ENCODE measurements around the gene SYTL3. TPM values are rescaled to one million over a fixed set of nuclear protein-coding genes. Genes with fewer than 3 reads are reported as not detected.
"Not testable (repeated sequence)": the region's sequence is repeated elsewhere in the genome, so short reads cannot be mapped to it uniquely, and the experiment has no call there.

SYTL3 gene
- total and polyA plus RNA-seq, 10 donors, result 5.9 to 48.3 (median 17.9) TPM

GRCh38 chr6:158697811-158698210, 48.0 kb downstream of the SYTL3 start:
- H3K9me3 ChIP-seq, result no peaks in the 10 kb centered on the region
- no peak overlapping the region for H3K4me3 ChIP-seq
- peak; percentile 30 for DNase-seq
- intact Hi-C loops (cut with DNase I; ENCODE audit: low total_unique reads), result no loop called here
- H3K4me1 ChIP-seq, result no peaks in the 10 kb centered on the region
- H3K36me3 ChIP-seq, result peaks cover 0 to 19% (median 0%) of the 10 kb centered on the region in 6 donors
- H3K27ac ChIP-seq, result no peak overlapping the region
- H3K27me3 ChIP-seq (replicated peaks in 1 of 7), result no peaks in the 10 kb centered on the region
- WGBS, 5 donors, result 88 to 100% (median 93%) methylated on average over 2 of the region's 2 CpGs
- TF ChIP-seq POLR2A (IDR thresholded peaks at IDR 0.05) (no peak), POLR2AphosphoS5 (IDR thresholded peaks at IDR 0.05) (no peak), CTCF (IDR thresholded peaks at IDR 0.05 in 8 of 11, conservative IDR thresholded peaks at IDR 0.05 in 3 of 11) (no peak)

- Histone ChIP-seq H3K4me1 (peaks cover 0 to 8% (median 5%) of the 10 kb centered on the region in 6 donors), H3K4me3 (no peak overlapping the region), H3K9me3 (no peaks in the 10 kb centered on the region), H3K27ac (no peak overlapping the region), H3K36me3 (peaks cover 0 to 19% (median 0%) of the 10 kb centered on the region in 6 donors), H3K27me3 (replicated peaks in 1 of 7) (no peaks in the 10 kb centered on the region)
- peak; percentile 58 for DNase-seq
- no peak for TF ChIP-seq POLR2A (IDR thresholded peaks at IDR 0.05)
- TF ChIP-seq CTCF (IDR thresholded peaks at IDR 0.05 in 8 of 11, conservative IDR thresholded peaks at IDR 0.05 in 3 of 11), result no peak
- no peak for TF ChIP-seq POLR2AphosphoS5 (IDR thresholded peaks at IDR 0.05)
- WGBS, 5 donors, result 84 to 94% (median 91%) methylated on average over 8 of the region's 8 CpGs
- intact Hi-C loops (cut with DNase I; ENCODE audit: low total_unique reads), result no loop called here
Measured at GRCh38 chr6:158698931-158699330, 49.1 kb downstream of the SYTL3 start.

- H3K4me3 ChIP-seq; H3K27me3 ChIP-seq (replicated peaks in 1 of 7); H3K27ac ChIP-seq; intact Hi-C loops (cut with DNase I; ENCODE audit: low total_unique reads); H3K9me3 ChIP-seq: not testable (repeated sequence)
- DNase-seq, result peak; percentile 61
- 92 to 96% (median 94%) methylated on average over 3 of the region's 3 CpGs for WGBS, 5 donors
- Histone ChIP-seq H3K4me1 (peaks cover 0 to 25% (median 13%) of the 10 kb centered on the region in 6 donors), H3K36me3 (peaks cover 0 to 19% (median 0%) of the 10 kb centered on the region in 6 donors)
Measured at GRCh38 chr6:158701268-158701667, 51.4 kb downstream of the SYTL3 start.

GRCh38 chr6:158703111-158703836, 53.4 kb downstream of the SYTL3 start:
- Histone ChIP-seq H3K4me1 (peaks cover 0 to 45% (median 25%) of the 10 kb centered on the region in 6 donors), H3K36me3 (peaks cover 0 to 22% (median 0%) of the 10 kb centered on the region in 6 donors), H3K9me3 (no peaks in the 10 kb centered on the region), H3K27me3 (replicated peaks in 1 of 7) (no peaks in the 10 kb centered on the region), H3K4me3 (no peak overlapping the region), H3K27ac (no peak overlapping the region)
- no peak for TF ChIP-seq POLR2AphosphoS5 (IDR thresholded peaks at IDR 0.05)
- no peak for TF ChIP-seq POLR2A (IDR thresholded peaks at IDR 0.05)
- TF ChIP-seq CTCF (IDR thresholded peaks at IDR 0.05 in 8 of 11, conservative IDR thresholded peaks at IDR 0.05 in 3 of 11), result no peak
- DNase-seq, result peak; percentile 76
- WGBS, 5 donors, result 90 to 95% (median 94%) methylated on average over 12 to 14 of the region's 14 CpGs
- intact Hi-C loops (cut with DNase I; ENCODE audit: low total_unique reads), result no loop called here

Measured in spleen (tissue), 11 donors.